Caco-2 (cell line): Measurements from ENCODE around the gene CFAP92. TPM values are rescaled to one million over a fixed set of nuclear protein-coding genes. Genes with fewer than 3 reads are reported as not detected.

ENCODE experiments used
- BruUV-seq: library from RNA; stranded (reverse); fragments of 400-500 nt; replicated peaks from 2 replicates; lab custom pipeline; 2021; lab: Mats Ljungman, UMichigan
- CTCF ChIA-PET: fragments of 300-600 bp; sonication (Branson Sonifier 250); formaldehyde crosslinking; loops from one replicate; lab custom pipeline; 2022; ENCODE audit warnings: antibody characterized with exemption; lab: Charles Lee
- POLR2A ChIA-PET: fragments of 300-600 bp; sonication (Branson Sonifier 250); formaldehyde crosslinking; loops from one replicate; lab custom pipeline; 2022; ENCODE audit warnings: antibody characterized with exemption; lab: Charles Lee
- DNase-seq, 2 experiments: peaks; one replicate each; pipeline versions ENCODE4 v3.0.0 to v3.0.0-alpha.2; 2020 to 2022
- H3K27me3 ChIP-seq: replicated peaks from 2 replicates; pipeline ENCODE4 v1.6.0; 2011; ENCODE audit warnings: low read length; ENCODE audit not compliant: control insufficient read depth, insufficient read depth
- H3K36me3 ChIP-seq: 2 replicates; pipeline ENCODE4 v1.5.1; 2011; ENCODE audit warnings: low read length; ENCODE audit not compliant: control insufficient read depth, insufficient read depth
- H3K4me1 ChIP-seq: fragments of 250-450 bp; sonication (Bioruptor Pico); 2 replicates; pipeline ENCODE4 v1.5.1; 2020; ENCODE audit warnings: mild to moderate bottlenecking
- H3K4me3 ChIP-seq: 2 replicates; pipeline ENCODE4 v1.5.1; 2011; ENCODE audit warnings: low read depth, mild to moderate bottlenecking, control low read depth, low read length
- H3K9me3 ChIP-seq: fragments of 250-450 bp; sonication (Bioruptor Pico); 2 replicates; pipeline ENCODE4 v1.5.1; 2020; ENCODE audit warnings: mild to moderate bottlenecking, moderate library complexity
- H3K27ac Mint-ChIP-seq: one replicate; pipeline ENCODE4 v1.8.0; 2022; ENCODE audit warnings: mixed read lengths; ENCODE audit not compliant: unreplicated experiment
- H3K27me3 Mint-ChIP-seq: one replicate; pipeline ENCODE4 v1.8.0; 2022; ENCODE audit warnings: mixed read lengths; ENCODE audit not compliant: insufficient read depth, unreplicated experiment
- H3K36me3 Mint-ChIP-seq: one replicate; pipeline ENCODE4 v1.8.0; 2022; ENCODE audit warnings: mild to moderate bottlenecking, mixed read lengths; ENCODE audit not compliant: insufficient read depth, unreplicated experiment
- H3K4me1 Mint-ChIP-seq: one replicate; pipeline ENCODE4 v1.8.0; 2022; ENCODE audit warnings: low read depth, mixed read lengths; ENCODE audit not compliant: unreplicated experiment
- H3K4me3 Mint-ChIP-seq: one replicate; pipeline ENCODE4 v1.8.0; 2022; ENCODE audit warnings: mild to moderate bottlenecking, moderate library complexity, mixed read lengths; ENCODE audit not compliant: unreplicated experiment
- H3K9me3 Mint-ChIP-seq: one replicate; pipeline ENCODE4 v1.8.0; 2022; ENCODE audit warnings: mixed read lengths; ENCODE audit not compliant: unreplicated experiment
- CTCF ChIP-seq, 2 experiments: fragments of 200-600 bp in 1 of 2; IDR thresholded peaks; 1 replicate in 1 of 2; 2 replicates in 1 of 2; pipeline versions ENCODE4 v1.5.1 to v1.8.0; 2011 to 2022; ENCODE audit warnings: antibody characterized with exemption in 1 of 2, control low read depth in 1 of 2, inconsistent platforms in 1 of 2, low read depth in 1 of 2, low read length in 1 of 2, mild to moderate bottlenecking in 1 of 2, moderate library complexity in 1 of 2; ENCODE audit not compliant: insufficient read depth in 1 of 2, severe bottlenecking in 1 of 2, unreplicated experiment in 1 of 2
- intact Hi-C: fragments of 100-400 bp; cut with micrococcal nuclease; formaldehyde crosslinking; loops from one replicate; pipeline ENCODE4 v1.10.0; 2022; ENCODE audit not compliant: unreplicated experiment
- total RNA-seq: library from RNA; stranded (reverse); gene quantifications from 2 replicates; pipeline ENCODE4 v1.2.3, GENCODE V29; 2022

CFAP92 gene
- total RNA-seq, 1 experiment from 2014 or later: 5.9 TPM

GRCh38 chr3:128933213-128933921 lies 60.5 kb downstream of the CFAP92 start:
- TF ChIP-seq CTCF (IDR thresholded peaks at IDR 0.05; ENCODE audit: insufficient read depth in 1 of 2, low read depth in 1 of 2, low read length in 1 of 2, severe bottlenecking in 1 of 2, unreplicated experiment in 1 of 2): no peak
- ChIA-PET CTCF (no interaction called here), POLR2A (interaction anchor here (0.6 kb wide), 1 partner anchor 9 kb away, joined by 4 read pairs; no protein-coding TSS in a partner anchor)
- no peaks in the 10 kb centered on the region for H3K4me1 ChIP-seq
- no TSS peak for BruUV-seq
- H3K36me3 Mint-ChIP-seq: no peaks in the 10 kb centered on the region
- H3K9me3 ChIP-seq: no peaks in the 10 kb centered on the region
- no peaks in the 10 kb centered on the region for H3K4me1 Mint-ChIP-seq
- intact Hi-C loops: no loop called here
- no peak overlapping the region for H3K27ac Mint-ChIP-seq
- no peak overlapping the region for H3K4me3 Mint-ChIP-seq
- H3K9me3 Mint-ChIP-seq: peaks cover 10% of the 10 kb centered on the region
- H3K27me3 ChIP-seq: no peaks in the 10 kb centered on the region
- no peak for DNase-seq
- no peaks in the 10 kb centered on the region for H3K36me3 ChIP-seq
- H3K4me3 ChIP-seq: no peak overlapping the region
- no peaks in the 10 kb centered on the region for H3K27me3 Mint-ChIP-seq

GRCh38 chr3:128932516-128933212 lies 61.2 kb downstream of the CFAP92 start:
- no peaks in the 10 kb centered on the region for H3K4me1 Mint-ChIP-seq
- no peaks in the 10 kb centered on the region for H3K9me3 ChIP-seq
- no peaks in the 10 kb centered on the region for H3K27me3 Mint-ChIP-seq
- peaks cover 10% of the 10 kb centered on the region for H3K9me3 Mint-ChIP-seq
- intact Hi-C loops: no loop called here
- H3K4me3 Mint-ChIP-seq: no peak overlapping the region
- no TSS peak for BruUV-seq
- H3K4me3 ChIP-seq: no peak overlapping the region
- TF ChIP-seq CTCF (IDR thresholded peaks at IDR 0.05; ENCODE audit: insufficient read depth in 1 of 2, low read depth in 1 of 2, low read length in 1 of 2, severe bottlenecking in 1 of 2, unreplicated experiment in 1 of 2): no peak
- H3K27me3 ChIP-seq: no peaks in the 10 kb centered on the region
- ChIA-PET POLR2A (no interaction called here), CTCF (no interaction called here)
- H3K4me1 ChIP-seq: no peaks in the 10 kb centered on the region
- H3K36me3 ChIP-seq: no peaks in the 10 kb centered on the region
- H3K36me3 Mint-ChIP-seq: no peaks in the 10 kb centered on the region
- DNase-seq: no peak
- H3K27ac Mint-ChIP-seq: no peak overlapping the region

GRCh38 chr3:128931046-128931445 lies 62.8 kb downstream of the CFAP92 start:
- peaks cover 19% of the 10 kb centered on the region for H3K9me3 Mint-ChIP-seq
- no peak overlapping the region for H3K4me3 Mint-ChIP-seq
- Histone ChIP-seq H3K9me3 (no peaks in the 10 kb centered on the region), H3K27me3 (no peaks in the 10 kb centered on the region), H3K4me3 (no peak overlapping the region), H3K4me1 (no peaks in the 10 kb centered on the region), H3K36me3 (no peaks in the 10 kb centered on the region)
- BruUV-seq: no TSS peak
- POLR2A ChIA-PET: no interaction called here
- no peak overlapping the region for H3K27ac Mint-ChIP-seq
- CTCF ChIA-PET: interaction anchor here (0.6 kb wide), 2 partner anchors 13 to 371 kb away, joined by 3 to 4 read pairs; no protein-coding TSS in a partner anchor
- H3K27me3 Mint-ChIP-seq: no peaks in the 10 kb centered on the region
- intact Hi-C loops: no loop called here
- TF ChIP-seq CTCF (IDR thresholded peaks at IDR 0.05; ENCODE audit: insufficient read depth in 1 of 2, low read depth in 1 of 2, low read length in 1 of 2, severe bottlenecking in 1 of 2, unreplicated experiment in 1 of 2): no peak
- no peaks in the 10 kb centered on the region for H3K4me1 Mint-ChIP-seq
- DNase-seq: no peak
- no peaks in the 10 kb centered on the region for H3K36me3 Mint-ChIP-seq
